T follicular helper cell (primary cell): ENCODE data around the gene EML6.

Experiments
- DNase-seq: peaks from one replicate; pipeline ENCODE4 v3.0.0-alpha.2; 2020; ENCODE audit warnings: low read depth

Gene EML6

GRCh38 chr2:54912305-54912704 lies 188.8 kb downstream of the EML6 start:
- DNase-seq = no peak

DNA sequence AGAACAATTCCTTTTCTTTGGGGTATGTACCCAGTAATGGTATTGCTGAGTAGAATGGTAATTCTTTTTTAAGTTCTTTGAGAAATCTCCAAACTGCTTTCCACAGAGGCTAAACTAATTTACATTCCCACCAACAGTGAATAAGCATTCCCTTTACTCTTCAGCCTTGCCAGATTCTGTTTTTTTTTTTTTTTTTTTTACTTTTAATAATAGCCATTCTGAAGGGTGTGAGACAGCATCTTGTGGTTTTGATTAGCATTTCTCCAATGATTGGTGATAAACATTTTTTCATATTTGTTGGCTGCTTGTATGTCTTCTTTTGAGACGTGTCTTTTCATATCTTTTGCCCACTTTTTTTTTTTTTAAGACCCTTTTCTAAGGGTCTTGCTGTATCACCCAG lies 189.4 kb downstream of the EML6 start:
- no peak for DNase-seq

- no peak for DNase-seq
Observed at GRCh38 chr2:54914637-54915036, 191.2 kb downstream of the EML6 start.

- no peak for DNase-seq
Observed at GRCh38 chr2:54915101-54915500, 191.6 kb downstream of the EML6 start.

DNA sequence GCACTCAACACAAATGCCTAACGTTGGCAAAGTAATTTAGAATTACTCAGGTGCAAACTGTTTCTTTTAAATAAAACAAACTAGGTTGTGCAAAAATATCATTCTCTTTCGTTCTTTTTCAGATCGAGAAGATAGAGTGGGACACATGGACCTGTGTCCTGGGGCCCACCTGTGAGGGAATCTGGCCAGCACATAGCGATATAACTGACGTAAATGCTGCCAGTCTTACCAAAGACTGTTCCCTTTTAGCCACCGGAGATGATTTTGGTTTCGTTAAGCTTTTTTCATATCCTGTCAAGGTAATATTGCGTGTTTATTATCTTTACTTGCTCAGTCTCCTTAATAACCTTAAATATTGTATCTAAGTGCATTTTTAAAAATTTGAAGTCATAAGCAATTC lies 193.2 kb downstream of the EML6 start:
- no peak for DNase-seq

- no peak for DNase-seq
Observed at GRCh38 chr2:54918647-54919280, 195.3 kb downstream of the EML6 start.

DNA sequence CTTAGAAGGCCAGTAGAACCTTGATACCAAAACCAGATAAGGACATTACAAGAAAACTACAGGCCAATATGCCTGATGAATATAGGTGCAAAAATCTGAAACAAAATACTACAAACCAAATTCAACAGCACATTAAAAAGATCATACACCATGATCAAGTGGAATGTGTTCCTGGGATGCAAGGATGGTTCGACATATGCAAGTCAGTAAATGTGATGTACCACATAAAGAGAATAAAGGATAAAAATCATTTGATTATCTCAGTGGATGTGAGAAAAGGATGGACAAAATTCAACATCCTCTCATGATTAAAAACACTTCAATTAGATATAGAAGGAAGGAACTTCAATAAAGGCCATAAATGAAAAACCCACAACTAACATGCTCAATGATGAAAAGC lies 197.2 kb downstream of the EML6 start:
- DNase-seq = no peak

- DNase-seq = no peak
Observed at GRCh38 chr2:54924121-54924520, 200.7 kb downstream of the EML6 start.

GRCh38 chr2:54925022-54925421 lies 201.6 kb downstream of the EML6 start:
- no peak for DNase-seq

DNA sequence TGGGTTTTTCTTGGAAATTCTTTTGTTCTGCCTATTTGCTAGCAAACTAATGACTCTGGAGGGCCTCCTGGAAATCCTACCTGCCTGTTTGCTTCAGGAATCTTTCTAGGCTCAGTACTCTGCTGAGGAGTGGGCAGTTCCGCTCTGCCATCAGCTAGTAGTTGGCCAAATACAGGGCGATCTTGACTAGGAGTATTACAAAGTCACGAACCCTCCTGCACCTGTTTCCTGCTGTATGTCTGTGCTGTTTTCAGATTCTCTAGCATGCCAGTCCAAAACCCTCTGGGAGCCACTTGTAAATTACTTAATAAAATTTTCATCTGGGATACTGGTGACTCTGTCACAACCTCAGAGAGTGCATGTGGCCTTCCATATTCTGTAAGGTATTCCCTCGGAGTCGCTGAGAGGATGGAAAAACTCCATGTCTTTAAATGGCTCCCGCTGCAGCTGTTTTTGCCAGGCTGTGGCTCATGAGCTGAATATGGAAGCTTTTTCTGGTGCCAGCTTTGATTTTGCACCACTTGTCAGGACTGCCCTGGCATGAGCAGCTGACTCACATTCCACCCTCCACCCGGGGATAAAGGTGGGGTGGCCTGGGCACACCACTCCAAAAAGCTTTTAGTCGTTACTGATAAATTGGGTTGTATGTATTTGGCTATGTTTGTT lies 203.8 kb downstream of the EML6 start:
- DNase-seq = no peak

- DNase-seq = no peak
Observed at GRCh38 chr2:54927751-54928615, 204.5 kb downstream of the EML6 start.

DNA sequence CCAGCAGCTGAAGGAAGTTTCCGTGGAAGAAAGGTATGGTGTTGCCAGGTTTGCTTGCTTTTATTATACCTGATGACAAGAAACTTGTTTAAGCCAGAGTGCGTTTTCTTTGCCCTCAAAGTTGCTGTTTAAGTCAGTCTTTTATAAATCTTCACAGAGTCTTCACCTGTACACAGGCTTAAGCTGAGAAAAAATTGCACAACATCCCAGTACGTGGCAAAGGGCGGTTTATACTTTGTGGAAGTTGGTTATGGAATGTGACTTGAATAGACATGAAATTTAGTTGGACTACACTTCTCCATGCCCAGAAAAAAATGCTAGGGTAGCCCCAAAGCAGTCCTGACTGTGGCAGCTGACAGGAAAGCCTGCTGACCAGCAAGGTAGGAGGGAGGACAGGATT lies 205.3 kb downstream of the EML6 start:
- DNase-seq = no peak

DNA sequence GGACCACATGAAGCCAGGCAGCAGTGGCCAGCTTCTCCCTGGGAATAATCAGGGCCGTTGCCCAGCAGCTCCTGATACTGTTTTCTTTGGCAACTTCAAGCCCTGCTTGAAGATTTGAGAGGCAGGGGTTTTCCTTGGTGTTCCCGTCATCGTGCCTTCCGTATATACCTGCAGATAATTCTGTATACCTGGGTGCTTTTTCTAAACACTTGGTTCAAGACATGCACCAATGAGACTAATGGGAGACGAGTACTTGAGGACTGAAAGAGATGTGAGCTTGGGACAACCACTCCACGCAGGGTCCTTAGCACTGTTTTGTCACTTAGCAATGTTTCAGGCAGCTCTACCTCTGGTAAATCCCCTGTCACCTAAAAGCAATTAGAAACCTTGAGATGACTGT lies 208.0 kb downstream of the EML6 start:
- DNase-seq = no peak

DNA sequence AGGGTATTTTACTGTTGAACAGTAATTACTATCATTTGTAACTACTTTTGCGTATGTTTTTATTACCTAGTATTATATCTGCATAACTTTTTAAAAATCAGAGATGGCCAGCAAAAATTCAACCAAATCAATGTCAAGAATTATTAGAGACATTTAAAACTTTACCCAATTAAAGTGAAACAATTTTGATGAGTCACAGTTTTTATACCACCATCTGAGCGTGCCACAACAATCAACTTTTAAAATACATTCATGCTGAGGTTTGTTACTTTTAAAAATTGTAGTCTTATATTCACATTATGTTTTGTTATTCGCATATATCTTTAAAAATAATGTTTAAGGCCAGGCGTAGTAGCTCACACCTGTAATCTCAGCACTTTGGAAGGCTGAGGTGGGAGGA lies 211.9 kb downstream of the EML6 start:
- DNase-seq = no peak

DNA sequence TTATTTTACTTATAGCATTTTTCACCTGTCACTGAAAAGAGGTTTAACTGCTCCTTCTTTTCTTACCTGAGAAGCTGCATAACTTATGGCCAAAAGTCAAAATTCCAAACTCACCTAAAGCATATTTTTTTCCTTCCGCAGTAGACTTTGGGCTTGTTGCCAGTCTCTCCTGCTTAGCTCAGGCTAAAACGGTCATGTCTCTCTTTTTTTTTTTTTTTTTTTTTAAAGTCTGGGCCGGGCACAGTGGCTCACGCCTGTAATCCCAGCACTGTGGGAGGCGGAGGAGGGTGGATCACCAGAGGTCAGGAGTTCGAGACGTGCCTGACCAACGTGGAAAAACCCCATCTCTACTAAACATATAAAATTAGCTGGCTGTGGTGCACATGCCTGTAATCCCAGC lies 213.3 kb downstream of the EML6 start:
- DNase-seq = no peak

- no peak for DNase-seq
Observed at GRCh38 chr2:54939446-54940118, 216.1 kb downstream of the EML6 start.

DNA sequence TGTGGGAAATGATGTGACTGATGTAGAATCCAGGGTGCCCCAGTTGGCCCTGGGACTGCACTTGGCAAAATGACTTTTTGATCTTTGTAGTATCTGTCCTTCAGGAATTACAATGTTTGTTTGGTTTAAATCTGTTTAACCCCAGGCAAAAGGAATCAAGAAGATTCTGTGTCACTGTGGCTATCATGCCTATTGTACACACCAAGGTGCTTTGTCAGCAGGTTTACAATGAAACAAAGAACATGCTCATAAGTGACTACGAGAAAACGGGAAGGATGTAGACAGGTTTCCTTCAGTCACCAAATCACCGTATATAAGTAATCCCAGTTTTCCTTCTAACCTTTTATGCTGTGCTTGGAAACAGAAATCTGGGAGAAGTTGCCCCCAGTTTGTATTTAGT lies 217.3 kb downstream of the EML6 start:
- DNase-seq = no peak

DNA sequence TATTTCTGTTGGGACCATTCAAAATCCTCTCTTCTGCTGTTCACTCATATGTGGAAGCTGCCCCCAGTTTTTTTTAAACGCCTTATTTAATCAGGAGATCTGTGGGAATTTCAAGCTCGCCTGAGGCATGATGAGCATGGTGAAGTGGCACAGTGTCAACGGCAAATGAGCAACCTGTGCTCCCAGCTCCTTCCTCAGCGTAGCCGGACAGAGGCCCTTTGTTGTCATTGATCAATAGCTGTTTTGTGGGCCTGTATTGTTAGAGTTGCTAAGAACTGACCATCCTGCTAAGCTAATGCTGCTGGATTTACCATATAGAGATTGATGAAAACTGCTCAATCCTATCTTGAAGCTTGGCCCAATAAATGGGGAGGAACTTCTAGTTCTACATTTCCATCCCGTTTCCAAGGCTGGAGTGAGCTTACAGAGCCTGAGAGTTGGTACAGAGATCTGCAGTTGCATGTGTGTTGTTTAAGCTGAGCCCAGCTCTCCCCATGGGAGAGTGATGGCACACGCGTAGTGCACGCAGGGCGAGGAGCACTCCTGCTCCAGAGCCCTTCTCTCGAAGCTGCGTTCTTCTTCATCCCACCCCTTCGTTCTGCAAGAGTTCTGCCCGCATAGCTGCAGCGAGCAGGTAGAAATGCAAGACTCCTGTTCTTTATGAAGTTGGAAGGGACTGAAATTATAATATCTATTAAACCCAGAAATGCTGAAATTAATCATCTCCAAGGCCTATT lies 218.0 kb downstream of the EML6 start:
- no peak for DNase-seq

DNA sequence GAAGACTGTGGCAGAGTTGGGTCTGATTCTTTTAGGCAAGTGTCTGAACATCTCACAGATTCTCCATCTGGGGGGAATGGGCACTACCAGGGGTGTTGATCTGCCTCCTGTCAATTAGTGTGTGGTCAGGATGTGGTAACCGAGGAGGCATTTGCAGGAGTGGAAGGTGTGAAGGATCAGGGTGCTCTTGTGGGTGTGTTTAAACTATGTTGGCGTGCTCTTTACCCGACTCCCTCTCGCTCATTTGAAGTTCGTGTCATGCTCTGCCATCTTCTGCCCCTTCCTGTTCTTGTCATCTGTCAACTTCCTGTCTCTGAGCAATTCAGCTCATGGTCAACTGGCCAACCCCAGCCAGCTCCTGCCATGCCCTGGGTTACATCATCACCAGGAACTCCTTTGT lies 218.9 kb downstream of the EML6 start:
- peak; percentile 4 for DNase-seq

GRCh38 chr2:54944724-54945326 lies 221.4 kb downstream of the EML6 start:
- DNase-seq = no peak
